ENCODE measurements around the gene CD52.
"Not testable (repeated sequence)": the region's sequence is repeated elsewhere in the genome, so short reads cannot be mapped to it uniquely, and the experiment has no call there.

CD52 gene

DNA sequence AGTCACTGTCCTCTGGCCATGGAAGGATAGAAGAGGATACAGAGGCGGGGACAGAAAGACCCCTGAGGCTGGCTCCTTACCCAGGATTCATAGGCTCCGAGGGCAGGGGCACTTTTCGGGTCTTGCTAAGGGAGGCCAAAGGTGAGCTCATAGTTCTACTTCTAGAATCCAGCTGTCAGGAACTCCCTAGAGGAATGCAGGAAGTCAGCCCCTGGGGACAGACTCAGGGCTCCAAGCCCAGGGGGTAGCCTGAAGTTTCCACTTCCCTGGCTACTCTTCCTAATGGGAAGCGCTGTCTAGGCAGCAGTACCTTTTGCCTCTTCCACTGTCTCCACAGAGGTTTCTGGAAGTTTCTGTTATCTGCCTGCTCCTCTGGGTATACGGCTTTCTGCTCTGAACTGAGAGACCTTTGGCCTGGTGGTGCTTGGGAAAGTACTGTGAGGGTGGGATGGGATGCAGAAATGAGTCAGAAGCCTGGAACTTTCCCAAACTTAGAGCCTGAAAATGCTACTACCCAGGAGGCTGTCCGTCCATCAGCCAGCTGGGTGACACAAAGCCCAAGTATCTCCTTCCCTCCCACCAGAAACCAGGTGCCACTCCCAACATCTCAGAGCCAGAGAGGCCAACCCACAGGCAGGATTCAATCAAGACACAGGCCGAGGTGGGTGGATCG lies 14.9 kb upstream of the CD52 start:
- peak; percentile 80 for DNase-seq

DNA sequence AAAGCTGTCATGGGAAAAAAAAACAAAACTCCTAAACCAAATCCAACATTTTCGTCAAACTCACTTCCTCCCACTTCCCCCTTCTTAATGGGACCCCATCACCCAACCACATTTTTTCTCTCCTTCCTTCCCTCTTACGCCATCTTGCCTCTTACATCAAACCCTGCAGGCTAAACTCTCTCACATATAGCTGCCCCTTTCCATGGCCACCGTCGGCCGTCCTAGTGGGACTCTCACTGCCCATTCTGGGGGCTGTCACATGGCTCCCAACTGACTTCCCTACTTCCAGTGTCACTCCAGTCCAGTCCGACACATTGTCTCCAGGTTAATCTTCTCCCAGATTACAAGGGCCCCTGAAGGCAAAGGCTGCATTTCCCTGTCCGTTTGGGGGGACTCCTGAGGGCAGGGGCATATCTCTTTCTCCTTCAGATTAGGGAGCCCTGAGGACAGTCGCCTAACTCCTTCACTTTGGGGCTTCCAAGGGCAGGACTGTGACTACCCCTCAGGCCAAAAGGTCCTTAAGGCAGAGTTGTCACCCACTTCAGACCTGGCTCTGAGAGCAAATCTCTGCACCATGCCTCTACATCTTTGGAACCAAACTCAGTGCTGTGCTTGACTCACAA lies 12.0 kb upstream of the CD52 start:
- no peak for DNase-seq

DNA sequence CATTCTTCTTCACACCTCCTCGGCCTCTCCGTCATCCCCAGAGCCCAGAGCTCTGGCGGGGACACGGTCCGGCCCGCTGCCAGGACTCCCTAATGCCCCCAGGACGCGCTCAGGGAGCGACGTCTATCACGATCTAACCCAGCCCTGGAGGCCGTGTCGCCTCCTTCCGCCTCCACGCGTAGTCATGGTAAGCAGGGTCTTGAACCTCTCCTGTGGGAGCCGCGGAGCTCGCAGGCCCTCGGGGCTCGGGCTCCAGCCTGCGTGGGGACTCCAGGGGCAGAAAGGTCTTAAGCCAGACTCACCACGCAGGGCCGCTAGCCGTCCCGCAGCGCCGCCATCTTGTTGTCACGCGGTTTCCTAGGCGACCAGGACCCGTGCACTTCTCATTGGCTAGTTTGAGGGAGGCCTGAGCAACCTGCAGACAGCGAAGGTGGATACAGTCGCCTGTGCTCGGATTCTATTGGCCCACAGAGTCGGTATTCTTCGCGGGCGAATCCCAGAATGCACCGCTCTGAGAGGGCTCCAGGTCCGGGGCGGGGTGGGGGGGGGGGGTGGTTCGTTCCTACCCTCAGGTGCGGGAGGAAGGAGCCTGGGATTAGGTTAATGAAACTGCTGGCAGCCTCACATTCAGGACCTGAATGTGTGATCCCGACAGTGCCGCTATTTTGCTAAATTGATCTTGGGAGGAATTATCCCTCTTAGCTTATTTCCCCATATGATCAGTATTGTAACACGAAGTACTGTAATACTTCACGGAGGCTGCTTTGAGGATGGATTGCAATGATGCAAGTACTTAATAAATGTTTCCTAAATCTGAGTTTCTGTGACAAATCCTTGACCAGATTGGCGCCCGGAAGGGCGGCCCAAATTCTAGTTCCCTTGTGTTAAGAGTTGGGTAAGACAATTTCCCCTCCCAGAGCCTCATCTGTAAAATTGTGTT lies 11.2 kb upstream of the CD52 start, which contains the start of gene UBXN11:
Gene UBXN11, minus strand, starts transcription at position 347 of the 940 bp plus-strand sequence. CDS start 3,753 bp downstream, outside the sequence.
- DNase-seq = peak; percentile 93

DNA sequence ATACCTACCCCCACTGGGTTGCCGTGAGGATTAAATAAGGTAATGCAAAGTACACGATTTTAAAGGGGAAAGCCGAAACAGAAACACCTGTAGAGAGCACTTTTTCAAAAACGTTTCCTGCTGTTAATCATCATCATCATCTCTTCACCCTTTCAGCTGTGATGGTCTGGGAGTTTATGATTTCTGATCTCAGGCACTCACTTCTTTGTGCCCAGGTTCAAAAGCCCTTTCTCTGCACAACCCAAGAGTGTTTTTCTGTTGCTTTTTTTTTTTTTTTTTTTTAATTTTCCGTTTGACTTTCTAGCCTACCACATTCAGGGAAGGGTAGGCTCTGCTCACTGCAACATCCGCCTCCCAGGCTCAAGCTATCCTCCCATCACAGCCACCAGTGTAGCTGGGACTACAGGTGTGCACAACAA lies 10.4 kb upstream of the CD52 start:
- no peak for DNase-seq

DNA sequence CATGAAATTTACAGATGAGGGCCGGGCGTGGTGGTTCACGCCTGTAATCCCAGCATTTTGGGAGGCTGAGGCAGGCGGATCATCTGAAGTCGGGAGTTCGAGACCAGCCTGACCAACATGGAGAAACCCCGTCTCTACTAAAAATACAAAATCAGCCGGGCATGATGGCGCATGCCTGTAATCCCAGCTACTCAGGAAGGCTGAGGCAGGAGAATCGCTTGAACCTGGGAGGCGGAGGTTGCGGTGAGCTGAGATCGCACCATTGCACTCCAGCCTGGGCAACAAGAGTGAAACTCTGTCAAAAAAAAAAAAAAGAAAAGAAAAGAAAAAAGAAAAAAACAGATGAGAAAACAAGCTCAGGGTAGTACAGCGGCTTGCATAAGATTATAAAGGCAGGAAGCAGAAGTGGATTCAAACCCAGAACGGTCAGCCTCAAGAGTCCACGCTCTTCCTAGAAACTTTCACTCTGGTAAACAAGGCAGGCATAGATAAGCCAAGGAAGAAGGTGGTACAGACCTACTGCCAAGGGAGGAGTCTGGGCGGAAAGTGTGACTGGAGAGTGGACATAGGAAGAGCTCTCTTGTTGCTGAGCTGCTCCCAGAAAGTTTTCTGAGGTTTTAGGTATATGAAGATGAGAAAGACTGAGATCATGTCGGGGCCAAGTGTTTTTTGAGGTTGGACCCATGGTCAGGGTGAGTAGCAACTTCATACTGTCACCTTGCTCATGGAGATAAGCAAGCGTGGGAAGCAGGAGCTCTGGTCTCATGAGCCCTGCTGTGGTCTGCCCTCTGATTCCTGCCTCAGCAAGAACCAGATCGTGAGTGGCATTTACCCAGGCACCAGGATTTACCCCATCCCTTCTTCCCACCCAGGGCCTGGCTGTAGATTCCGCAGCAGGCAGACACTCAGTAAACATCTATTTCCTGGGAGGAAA lies 9.5 kb upstream of the CD52 start:
- DNase-seq = not testable (repeated sequence)

DNA sequence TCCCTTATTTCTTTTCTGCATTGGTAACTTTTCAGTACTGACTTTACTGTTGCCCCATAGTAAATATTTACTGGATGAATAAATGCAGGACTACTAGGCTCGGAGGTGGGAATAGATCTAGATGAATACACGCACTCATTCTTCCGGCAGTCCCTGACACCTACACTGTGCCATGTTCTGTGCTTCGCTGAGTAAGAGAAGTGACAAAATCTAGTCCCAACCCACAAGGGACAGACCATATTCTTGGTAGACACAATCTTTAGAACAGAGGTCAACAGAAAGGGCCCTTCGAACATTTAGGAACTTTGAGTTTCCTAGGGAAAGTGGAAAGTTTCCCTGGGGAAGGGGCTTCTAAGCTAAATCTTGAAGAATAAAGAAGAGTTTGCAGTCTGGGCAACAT lies 3.3 kb upstream of the CD52 start:
- no peak for DNase-seq

- no peak for DNase-seq
Measured at GRCh38 chr1:26315874-26316850, 1.6 kb upstream of the CD52 start.

DNA sequence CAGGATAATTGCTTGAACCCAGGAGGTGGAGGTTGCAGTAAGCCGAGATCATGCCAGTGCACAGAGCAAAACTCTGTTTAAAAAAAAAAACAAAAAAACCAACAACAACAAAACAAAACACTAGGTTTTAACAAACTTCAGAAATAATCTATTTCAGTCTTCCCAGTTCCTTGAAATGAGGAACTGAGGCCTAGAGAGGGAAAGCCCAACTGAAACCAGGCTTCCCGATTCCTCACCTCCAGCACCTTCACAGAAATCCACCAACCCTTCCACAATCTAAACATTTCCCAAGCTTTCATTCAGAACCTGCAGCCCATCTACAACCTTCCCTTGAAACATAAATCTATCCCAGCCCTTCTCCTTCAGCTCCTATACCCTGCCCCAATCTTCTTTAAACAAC lies 612 bp upstream of the CD52 start:
- DNase-seq = no peak

GRCh38 chr1:26318338-26319064 lies 743 bp downstream of the CD52 start:
- no peak for DNase-seq

- DNase-seq = no peak
Measured at GRCh38 chr1:26320896-26321295, 3.1 kb downstream of the CD52 start.

- peak; percentile 71 for DNase-seq
Measured at GRCh38 chr1:26321315-26322041, 3.7 kb downstream of the CD52 start.

GRCh38 chr1:26322042-26322331 lies 4.2 kb downstream of the CD52 start:
- DNase-seq = no peak

GRCh38 chr1:26323382-26323781 lies 5.6 kb downstream of the CD52 start:
- DNase-seq = no peak

DNA sequence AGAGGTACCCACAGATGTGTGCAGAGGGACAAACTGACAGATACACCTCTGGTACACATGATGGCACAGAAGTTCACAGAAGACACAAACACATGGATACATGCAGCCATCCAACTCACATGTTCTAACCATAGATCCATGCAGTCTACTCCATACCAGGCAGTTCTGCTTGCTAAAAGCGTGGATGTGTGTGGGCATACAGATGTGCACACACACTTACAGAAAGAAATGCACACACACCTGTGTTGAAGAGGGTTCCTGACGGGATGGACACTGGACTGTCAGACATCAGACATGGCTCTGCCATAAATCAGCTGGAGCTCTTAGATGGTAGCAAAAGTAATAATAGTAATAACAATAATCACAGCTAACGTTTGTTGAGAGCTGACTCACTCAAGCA lies 6.8 kb downstream of the CD52 start:
- no peak for DNase-seq

- no peak for DNase-seq
Measured at GRCh38 chr1:26327956-26328362, 10.2 kb downstream of the CD52 start.

DNA sequence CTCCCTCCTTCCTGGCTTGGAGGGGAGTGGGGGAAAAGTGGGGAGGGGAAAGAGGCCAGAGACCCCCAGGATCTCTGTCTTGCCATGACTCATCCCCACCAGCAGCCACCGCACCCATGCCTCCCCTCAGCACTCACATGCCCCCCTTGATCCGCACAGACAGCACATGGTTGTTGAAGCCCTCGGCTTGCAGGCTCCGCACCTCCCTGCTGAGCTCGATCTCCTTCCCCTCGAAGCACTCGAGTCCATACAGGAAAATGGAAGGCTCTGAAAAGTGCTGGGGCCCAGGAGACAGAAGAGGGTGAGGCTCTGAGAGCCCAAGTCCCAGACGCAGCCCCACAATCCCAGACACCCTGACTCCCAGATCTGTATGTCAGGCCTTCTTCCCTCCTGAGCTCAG lies 10.8 kb downstream of the CD52 start:
- DNase-seq = no peak

- not testable (repeated sequence) for DNase-seq
Measured at GRCh38 chr1:26329380-26329779, 11.6 kb downstream of the CD52 start.

- DNase-seq = no peak
Measured at GRCh38 chr1:26330276-26330675, 12.5 kb downstream of the CD52 start.

GRCh38 chr1:26333312-26333711 lies 15.6 kb downstream of the CD52 start:
- not testable (repeated sequence) for DNase-seq

Measured in HCEC 1CT (cell line).